Measurements from ENCODE around the gene HRH2.

HRH2 gene

DNA sequence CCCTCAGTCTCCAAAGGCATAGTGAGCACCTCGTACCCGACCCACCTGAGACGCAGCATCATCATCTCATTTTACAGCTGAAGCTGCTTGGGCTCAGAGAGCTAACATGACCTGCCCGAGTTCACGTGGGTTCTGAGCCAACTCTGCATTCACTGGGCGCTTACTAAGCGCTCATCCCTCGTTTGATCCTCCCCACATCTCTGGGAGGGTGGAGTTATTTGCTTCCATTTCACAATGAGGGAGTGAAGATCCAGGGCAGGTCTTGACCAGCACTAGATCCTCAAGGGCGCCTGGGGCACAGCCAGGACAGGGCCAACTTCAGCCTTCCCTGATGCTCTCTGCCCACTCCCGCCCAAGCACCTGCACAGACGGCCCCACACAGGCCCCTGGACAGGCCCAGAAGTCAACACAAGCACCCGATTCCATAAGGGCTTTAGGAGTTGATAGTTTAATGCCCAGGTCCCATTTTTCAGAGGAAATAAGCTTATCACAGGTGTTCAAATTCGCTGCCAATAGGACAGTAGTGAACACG, 80.8 kb downstream of the HRH2 start:
- TF ChIP-seq, protein P1, sequence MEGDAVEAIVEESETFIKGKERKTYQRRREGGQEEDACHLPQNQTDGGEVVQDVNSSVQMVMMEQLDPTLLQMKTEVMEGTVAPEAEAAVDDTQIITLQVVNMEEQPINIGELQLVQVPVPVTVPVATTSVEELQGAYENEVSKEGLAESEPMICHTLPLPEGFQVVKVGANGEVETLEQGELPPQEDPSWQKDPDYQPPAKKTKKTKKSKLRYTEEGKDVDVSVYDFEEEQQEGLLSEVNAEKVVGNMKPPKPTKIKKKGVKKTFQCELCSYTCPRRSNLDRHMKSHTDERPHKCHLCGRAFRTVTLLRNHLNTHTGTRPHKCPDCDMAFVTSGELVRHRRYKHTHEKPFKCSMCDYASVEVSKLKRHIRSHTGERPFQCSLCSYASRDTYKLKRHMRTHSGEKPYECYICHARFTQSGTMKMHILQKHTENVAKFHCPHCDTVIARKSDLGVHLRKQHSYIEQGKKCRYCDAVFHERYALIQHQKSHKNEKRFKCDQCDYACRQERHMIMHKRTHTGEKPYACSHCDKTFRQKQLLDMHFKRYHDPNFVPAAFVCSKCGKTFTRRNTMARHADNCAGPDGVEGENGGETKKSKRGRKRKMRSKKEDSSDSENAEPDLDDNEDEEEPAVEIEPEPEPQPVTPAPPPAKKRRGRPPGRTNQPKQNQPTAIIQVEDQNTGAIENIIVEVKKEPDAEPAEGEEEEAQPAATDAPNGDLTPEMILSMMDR (IDR thresholded peaks at IDR 0.05; ENCODE audit: low read depth, low read length, missing control alignments): no peak
- no peak for DNase-seq (ENCODE audit: extremely low read depth, low read depth)
- no peak overlapping the region for H3K4me3 ChIP-seq (replicated peaks; ENCODE audit: low read depth, low read length)

DNA sequence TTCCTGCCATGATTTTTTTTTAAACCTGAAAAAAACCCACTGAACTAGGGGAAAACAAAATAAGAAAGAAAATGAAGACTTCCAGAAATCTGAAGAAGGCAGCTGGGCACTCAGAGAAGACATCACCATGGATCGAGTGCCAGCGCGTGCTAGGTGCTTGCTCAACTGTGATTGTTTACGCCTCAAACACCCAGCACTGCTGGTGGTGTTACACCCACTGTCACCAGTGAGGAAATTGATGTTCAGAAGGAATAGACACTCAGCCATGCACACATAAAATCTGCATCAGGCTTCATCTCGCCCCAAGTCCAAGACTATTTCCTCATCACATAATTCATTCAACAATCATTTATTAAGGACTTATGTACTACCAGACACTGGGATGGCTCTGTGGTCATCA, 82.1 kb downstream of the HRH2 start:
- DNase-seq (ENCODE audit: extremely low read depth, low read depth): no peak
- no peak overlapping the region for H3K4me3 ChIP-seq (replicated peaks; ENCODE audit: low read depth, low read length)
- TF ChIP-seq, protein P1 (IDR thresholded peaks at IDR 0.05; ENCODE audit: low read depth, low read length, missing control alignments): no peak

DNA sequence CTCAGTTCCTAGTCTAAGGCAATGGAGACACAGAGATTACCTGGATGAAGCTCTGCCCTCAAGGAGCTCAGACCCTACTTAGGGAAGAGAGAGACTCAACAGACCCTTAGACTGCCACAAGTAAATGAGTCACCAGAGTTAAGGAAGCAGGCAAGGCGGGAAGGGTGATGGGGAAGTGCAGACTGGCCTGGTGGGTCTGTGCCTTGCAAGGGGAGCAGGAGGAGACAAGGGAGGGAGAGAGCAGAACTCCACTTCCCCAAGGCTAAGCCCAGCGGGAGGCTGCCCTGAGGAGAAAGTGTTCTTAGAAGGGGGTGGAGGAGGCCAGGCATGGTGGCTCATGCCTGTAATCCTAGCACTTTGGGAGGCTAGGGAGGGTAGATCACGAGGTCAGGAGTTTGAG, 83.7 kb downstream of the HRH2 start:
- no peak for DNase-seq (ENCODE audit: extremely low read depth, low read depth)
- no peak overlapping the region for H3K4me3 ChIP-seq (replicated peaks; ENCODE audit: low read depth, low read length)
- TF ChIP-seq, protein P1 (IDR thresholded peaks at IDR 0.05; ENCODE audit: low read depth, low read length, missing control alignments): no peak

DNA sequence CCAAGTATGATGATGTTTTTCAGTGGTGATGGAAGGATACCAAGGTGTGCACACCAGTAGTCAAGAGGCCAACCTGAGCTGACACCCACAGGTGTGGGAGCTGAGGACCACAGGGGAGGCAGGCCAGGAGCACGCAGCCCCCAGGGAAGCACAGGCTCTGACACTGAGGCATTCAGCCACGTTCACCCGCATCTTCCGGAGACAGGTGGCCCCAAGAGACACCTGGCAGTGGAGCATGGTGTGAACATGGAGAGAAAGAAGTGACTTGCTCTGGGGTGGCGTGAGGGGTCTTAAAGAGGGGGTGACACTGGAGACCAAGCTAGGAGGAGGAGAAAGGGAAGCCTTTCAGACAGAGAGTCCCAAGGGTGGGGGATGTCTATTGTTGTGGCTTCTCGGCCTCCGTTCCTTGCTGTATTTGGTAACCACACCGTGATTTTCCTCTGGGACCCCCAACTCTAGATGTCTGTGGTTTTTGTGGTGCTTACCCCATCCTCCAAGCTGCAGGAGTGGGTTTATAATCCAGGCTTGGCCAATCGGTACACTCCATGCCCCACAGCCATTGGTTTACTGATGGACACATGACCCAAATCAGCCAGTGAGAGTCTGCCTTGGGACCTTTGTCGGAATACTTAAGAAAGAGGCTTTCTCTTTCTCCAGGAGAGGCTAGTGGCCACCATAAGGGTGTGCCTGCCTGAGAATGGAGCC, 84.6 kb downstream of the HRH2 start:
- DNase-seq (ENCODE audit: extremely low read depth, low read depth): no peak
- no peak overlapping the region for H3K4me3 ChIP-seq (replicated peaks; ENCODE audit: low read depth, low read length)
- TF ChIP-seq, protein P1 (IDR thresholded peaks at IDR 0.05; ENCODE audit: low read depth, low read length, missing control alignments): no peak

DNA sequence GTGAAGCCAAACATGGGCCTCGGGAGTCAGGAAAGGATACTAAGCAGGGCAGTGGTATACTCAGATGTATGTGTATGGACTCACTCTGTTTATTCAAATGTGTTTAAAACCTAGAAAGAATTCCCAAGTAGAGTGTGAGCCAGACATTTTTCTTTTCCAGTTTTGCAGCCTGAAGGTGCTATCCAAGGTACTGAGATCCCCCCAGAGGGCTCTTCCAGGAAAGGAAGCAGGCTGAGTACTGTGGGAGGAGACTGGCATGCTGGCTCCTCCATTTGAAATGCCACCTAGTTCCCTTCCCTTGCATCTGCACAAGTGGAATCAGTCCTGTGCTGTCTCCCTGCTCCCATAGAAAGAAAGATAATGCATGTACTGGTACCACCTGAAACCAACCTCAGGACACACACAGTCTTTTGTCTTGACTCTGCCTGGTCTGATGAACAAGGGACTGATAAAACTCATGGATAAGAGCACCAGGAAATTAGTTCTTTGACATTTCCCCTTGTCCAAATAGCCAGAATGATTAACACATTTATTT, 85.9 kb downstream of the HRH2 start:
- DNase-seq (ENCODE audit: extremely low read depth, low read depth): no peak
- TF ChIP-seq, protein P1 (IDR thresholded peaks at IDR 0.05; ENCODE audit: low read depth, low read length, missing control alignments): no peak
- no peak overlapping the region for H3K4me3 ChIP-seq (replicated peaks; ENCODE audit: low read depth, low read length)

DNA sequence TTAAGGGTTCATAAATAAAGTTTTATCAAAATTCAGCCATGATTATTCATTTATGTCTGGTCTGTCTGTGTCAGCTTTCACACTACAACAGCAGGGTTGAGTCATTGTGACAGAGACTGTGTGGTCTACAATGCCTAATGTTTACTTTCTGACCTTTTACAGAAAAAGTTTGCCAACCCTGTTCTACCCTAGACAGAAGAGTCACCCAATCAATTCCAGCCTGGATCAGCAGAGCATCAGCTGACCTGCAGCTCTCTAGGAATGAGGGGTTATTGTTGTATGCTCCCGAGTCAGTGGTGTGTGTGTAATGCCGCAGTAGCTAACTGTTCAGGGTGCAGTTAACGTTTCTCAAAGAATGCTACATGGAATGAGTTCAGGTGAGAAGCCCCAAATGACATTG, 87.3 kb downstream of the HRH2 start:
- no peak overlapping the region for H3K4me3 ChIP-seq (replicated peaks; ENCODE audit: low read depth, low read length)
- DNase-seq (ENCODE audit: extremely low read depth, low read depth): no peak
- TF ChIP-seq, protein P1 (IDR thresholded peaks at IDR 0.05; ENCODE audit: low read depth, low read length, missing control alignments): no peak
